Fibroblast of lung (primary cell): Measurements from ENCODE around the gene TENM4. TPM values are rescaled to one million over a fixed set of nuclear protein-coding genes. Genes with fewer than 3 reads are reported as not detected.

Experiments
- DNase-seq, 2 donors: peaks; one replicate each; pipeline versions ENCODE4 v3.0.0 to v3.0.0-alpha.2; 2010; ENCODE audit warnings: low read depth in 2 of 2
- H2AFZ ChIP-seq: 2 replicates; pipeline ENCODE4 v1.5.1; 2012; ENCODE audit warnings: low read length, control low read depth, inconsistent platforms
- H3K27ac ChIP-seq: 2 replicates; pipeline ENCODE4 v1.5.1; 2011; ENCODE audit warnings: low read length, control low read depth; ENCODE audit not compliant: insufficient read depth
- H3K27me3 ChIP-seq: 2 replicates; pipeline ENCODE4 v1.5.1; 2011; ENCODE audit warnings: mild to moderate bottlenecking, low read length; ENCODE audit not compliant: control insufficient read depth, insufficient read depth
- H3K36me3 ChIP-seq: 2 replicates; pipeline ENCODE4 v1.5.1; 2011; ENCODE audit warnings: low read length; ENCODE audit not compliant: control insufficient read depth, insufficient read depth
- H3K4me1 ChIP-seq: 2 replicates; pipeline ENCODE4 v1.5.1; 2011; ENCODE audit warnings: low read length; ENCODE audit not compliant: control insufficient read depth, insufficient read depth; ENCODE audit errors: extremely low read depth
- H3K4me2 ChIP-seq: 2 replicates; pipeline ENCODE4 v1.5.1; 2011; ENCODE audit warnings: low read length, control low read depth; ENCODE audit not compliant: insufficient read depth; ENCODE audit errors: extremely low read depth
- H3K4me3 ChIP-seq, 4 experiments: fragments of 200-600 bp in 1 of 4; sonication (generic) in 1 of 4; replicated peaks in 1 of 4; 2 replicates each; pipeline ENCODE4 v1.5.1; 2011 to 2016; ENCODE audit warnings: low read length in 4 of 4, low read depth in 3 of 4, mild to moderate bottlenecking in 3 of 4, control low read depth in 2 of 4, inconsistent platforms in 1 of 4, mixed read lengths in 1 of 4; ENCODE audit not compliant: insufficient read depth in 1 of 4; ENCODE audit errors: control extremely low read depth in 1 of 4
- H3K79me2 ChIP-seq: 2 replicates; pipeline ENCODE4 v1.5.1; 2012; ENCODE audit warnings: mild to moderate bottlenecking, low read length, inconsistent platforms; ENCODE audit not compliant: control insufficient read depth, insufficient read depth
- H3K9ac ChIP-seq: 2 replicates; pipeline ENCODE4 v1.5.1; 2011; ENCODE audit warnings: mild to moderate bottlenecking, low read length, control low read depth; ENCODE audit not compliant: insufficient read depth
- H3K9me3 ChIP-seq: 2 replicates; pipeline ENCODE4 v1.5.1; 2012; ENCODE audit warnings: low read depth, low read length; ENCODE audit not compliant: control insufficient read depth, insufficient read depth
- H4K20me1 ChIP-seq: 2 replicates; pipeline ENCODE4 v1.5.1; 2011; ENCODE audit warnings: low read length; ENCODE audit not compliant: control insufficient read depth, insufficient read depth; ENCODE audit errors: extremely low read depth
- CTCF ChIP-seq, 2 donors: IDR thresholded peaks in 1 of 2; conservative IDR thresholded peaks in 1 of 2; 1 replicate in 1 of 2; 2 replicates in 1 of 2; pipeline ENCODE4 v1.5.1; 2011 to 2012; ENCODE audit warnings: low read length in 2 of 2, control low read depth in 1 of 2, inconsistent platforms in 1 of 2, low read depth in 1 of 2, mild to moderate bottlenecking in 1 of 2
- EZH2 ChIP-seq: IDR thresholded peaks from 2 replicates; pipeline ENCODE4 v1.5.1; 2012; ENCODE audit warnings: low read length, control low read depth, mild to moderate bottlenecking; ENCODE audit errors: missing control alignments
- polyA plus RNA-seq, 2 donors: library from polyadenylated mRNA; depleted of rRNA in 1 of 2; stranded (reverse) in 1 of 2; unstranded in 1 of 2; fragments of >200 nt; gene quantifications; 2 replicates each; pipeline ENCODE4 v1.2.1, GENCODE V29; 2011 to 2012; ENCODE audit warnings: missing spikeins in 1 of 2
- total RNA-seq: library from RNA; depleted of rRNA; stranded (reverse); fragments of >200 nt; gene quantifications from 2 replicates; pipeline ENCODE4 v1.2.1, GENCODE V29; 2014

TENM4 gene
- total and polyA plus RNA-seq, 2 donors (not counting 1 experiment from before 2014, with no cell fraction given): 4.6 to 48.4 TPM

GRCh38 chr11:79262221-79262620 is 178.6 kb downstream of the TENM4 start:
- Histone ChIP-seq H3K79me2 (no peaks in the 10 kb centered on the region), H3K36me3 (no peaks in the 10 kb centered on the region), H3K4me2 (no peak overlapping the region), H4K20me1 (no peaks in the 10 kb centered on the region), H3K27me3 (no peaks in the 10 kb centered on the region), H3K9ac (no peak overlapping the region), H3K4me1 (no peaks in the 10 kb centered on the region), H3K27ac (no peak overlapping the region), H3K9me3 (no peaks in the 10 kb centered on the region), H3K4me3 (no peak overlapping the region), H2AFZ (no peak overlapping the region)
- peak in 1 of 2 donors; percentile 29 for DNase-seq
- TF ChIP-seq EZH2 (no peak), CTCF (conservative IDR thresholded peaks at IDR 0.05 in 1 of 2, IDR thresholded peaks at IDR 0.05 in 1 of 2; ENCODE audit: low read depth in 1 of 2, low read length in 2 of 2) (no peak)

GRCh38 chr11:79261684-79262083 is 179.1 kb downstream of the TENM4 start:
- no peak overlapping the region for H3K4me2 ChIP-seq

GRCh38 chr11:79259800-79260199 is 181.0 kb downstream of the TENM4 start:
- H3K27me3 ChIP-seq: no peaks in the 10 kb centered on the region
- H3K36me3 ChIP-seq: no peaks in the 10 kb centered on the region
- no peak overlapping the region for H3K9ac ChIP-seq
- peak; percentile 5 to 22 for TF ChIP-seq CTCF (conservative IDR thresholded peaks at IDR 0.05 in 1 of 2, IDR thresholded peaks at IDR 0.05 in 1 of 2; ENCODE audit: low read depth in 1 of 2, low read length in 2 of 2)
- no peak for TF ChIP-seq EZH2
- no peak overlapping the region for H2AFZ ChIP-seq
- no peaks in the 10 kb centered on the region for H4K20me1 ChIP-seq
- DNase-seq: no peak
- H3K4me1 ChIP-seq: no peaks in the 10 kb centered on the region
- H3K9me3 ChIP-seq: no peaks in the 10 kb centered on the region
- no peak overlapping the region for H3K4me2 ChIP-seq
- H3K27ac ChIP-seq: no peak overlapping the region
- H3K79me2 ChIP-seq: no peaks in the 10 kb centered on the region
- H3K4me3 ChIP-seq: no peak overlapping the region

More at GRCh38 chr11:79261684-79262083, 179.1 kb downstream of the TENM4 start:
- Histone ChIP-seq H3K79me2 (no peaks in the 10 kb centered on the region), H3K36me3 (no peaks in the 10 kb centered on the region), H3K4me1 (no peaks in the 10 kb centered on the region), H3K27me3 (no peaks in the 10 kb centered on the region), H2AFZ (no peak overlapping the region), H4K20me1 (no peaks in the 10 kb centered on the region), H3K4me3 (no peak overlapping the region), H3K9ac (no peak overlapping the region), H3K27ac (no peak overlapping the region), H3K9me3 (no peaks in the 10 kb centered on the region)
- TF ChIP-seq CTCF (conservative IDR thresholded peaks at IDR 0.05 in 1 of 2, IDR thresholded peaks at IDR 0.05 in 1 of 2; ENCODE audit: low read depth in 1 of 2, low read length in 2 of 2) (no peak), EZH2 (no peak)
- no peak for DNase-seq
